ENCODE data around the gene SLC26A1. TPM values are rescaled to one million over a fixed set of nuclear protein-coding genes. Genes with fewer than 3 reads are reported as not detected.

The SLC26A1 gene
- total and polyA plus RNA-seq, 8 donors = 0.35 to 8.6 (median 5.2) TPM

DNA sequence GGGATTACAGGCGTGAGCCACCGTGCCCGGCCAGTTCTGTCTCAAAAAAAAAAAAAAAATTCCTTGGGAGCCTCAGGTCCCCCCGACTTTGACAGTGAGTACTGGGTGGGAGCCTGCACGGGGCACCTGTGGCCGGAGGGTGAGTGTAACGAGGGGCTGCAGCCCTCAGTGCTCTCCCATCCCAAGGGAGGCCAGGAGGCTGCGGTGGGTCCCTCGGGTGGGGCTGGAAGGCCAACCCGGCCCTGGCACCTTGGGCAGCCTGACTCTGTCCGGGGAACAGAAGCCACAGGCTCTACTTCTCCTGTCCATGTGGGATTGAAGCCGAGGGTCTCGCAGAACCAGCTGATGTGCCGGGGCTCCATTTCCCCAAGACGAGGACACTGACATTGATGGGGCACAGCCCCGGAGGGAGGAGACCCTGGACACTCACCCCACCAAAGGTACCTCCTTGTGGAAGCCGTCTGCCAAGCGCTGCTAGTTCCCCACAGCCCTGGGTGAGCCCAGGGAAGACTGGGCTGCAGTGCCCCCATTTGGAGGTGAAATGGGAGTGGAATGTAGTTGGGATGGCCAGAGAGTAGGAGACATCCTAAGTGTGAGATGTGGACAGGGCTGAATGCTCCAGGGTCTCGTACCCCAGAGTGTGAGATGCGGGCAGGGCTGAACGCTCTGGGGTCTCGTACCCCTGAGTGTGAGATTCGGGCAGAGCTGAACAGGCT, 2.3 kb upstream of the SLC26A1 start:
- DNase-seq = peak in 1 of 4 donors; percentile 68
- Histone ChIP-seq H3K9me3 (no peaks in the 10 kb centered on the region), H3K36me3 (peaks cover 0 to 16% of the 10 kb centered on the region in 2 donors), H3K4me1 (peaks cover 8 to 11% of the 10 kb centered on the region in 2 donors), H3K4me3 (no peak overlapping the region), H3K27ac (no peak overlapping the region), H3K27me3 (peaks cover 26 to 56% of the 10 kb centered on the region in 2 donors)
- intact Hi-C loops (cut with DNase I) = no loop called here
- no peak for ATAC-seq
- TF ChIP-seq, protein P1, sequence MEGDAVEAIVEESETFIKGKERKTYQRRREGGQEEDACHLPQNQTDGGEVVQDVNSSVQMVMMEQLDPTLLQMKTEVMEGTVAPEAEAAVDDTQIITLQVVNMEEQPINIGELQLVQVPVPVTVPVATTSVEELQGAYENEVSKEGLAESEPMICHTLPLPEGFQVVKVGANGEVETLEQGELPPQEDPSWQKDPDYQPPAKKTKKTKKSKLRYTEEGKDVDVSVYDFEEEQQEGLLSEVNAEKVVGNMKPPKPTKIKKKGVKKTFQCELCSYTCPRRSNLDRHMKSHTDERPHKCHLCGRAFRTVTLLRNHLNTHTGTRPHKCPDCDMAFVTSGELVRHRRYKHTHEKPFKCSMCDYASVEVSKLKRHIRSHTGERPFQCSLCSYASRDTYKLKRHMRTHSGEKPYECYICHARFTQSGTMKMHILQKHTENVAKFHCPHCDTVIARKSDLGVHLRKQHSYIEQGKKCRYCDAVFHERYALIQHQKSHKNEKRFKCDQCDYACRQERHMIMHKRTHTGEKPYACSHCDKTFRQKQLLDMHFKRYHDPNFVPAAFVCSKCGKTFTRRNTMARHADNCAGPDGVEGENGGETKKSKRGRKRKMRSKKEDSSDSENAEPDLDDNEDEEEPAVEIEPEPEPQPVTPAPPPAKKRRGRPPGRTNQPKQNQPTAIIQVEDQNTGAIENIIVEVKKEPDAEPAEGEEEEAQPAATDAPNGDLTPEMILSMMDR (IDR thresholded peaks at IDR 0.05) = no peak

DNA sequence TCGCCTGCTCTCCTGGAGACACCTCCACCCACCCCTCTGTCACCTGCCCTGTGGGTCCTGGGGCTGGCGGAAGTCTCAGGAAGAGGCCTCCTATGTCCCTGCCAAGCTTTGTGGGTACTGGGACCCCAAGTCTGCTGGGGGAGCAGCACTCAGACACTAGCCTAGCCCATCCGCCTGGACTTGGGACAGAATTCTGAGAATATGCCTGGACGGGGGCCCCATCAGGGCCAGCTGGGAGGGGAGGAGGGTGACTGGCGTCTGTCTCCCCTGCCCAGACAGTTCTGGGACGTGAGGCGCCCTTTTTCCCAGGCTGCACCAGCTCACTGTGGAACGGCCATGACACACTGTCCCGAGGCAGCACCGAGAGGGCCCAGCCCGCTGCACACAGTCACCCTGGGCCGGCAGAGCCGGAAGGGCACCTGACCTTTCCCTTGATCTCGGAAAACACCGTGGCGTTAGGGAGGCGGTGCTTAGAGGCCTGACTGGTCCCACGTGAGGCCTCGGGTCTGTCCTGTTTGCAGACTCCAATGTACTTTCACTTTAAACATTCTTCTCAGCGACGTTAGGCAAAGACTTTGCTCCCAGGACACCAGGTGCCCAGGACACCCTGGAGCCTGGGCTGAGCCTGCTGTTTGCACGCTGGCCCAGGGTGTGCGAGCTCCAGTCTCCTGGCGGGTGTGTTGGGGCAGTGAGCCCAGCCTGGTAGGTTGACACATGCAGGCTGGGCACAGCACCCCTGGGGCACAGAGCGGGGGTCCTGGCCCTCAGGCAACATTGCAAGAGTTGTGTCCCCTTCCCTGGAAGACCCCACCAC, 700 bp downstream of the SLC26A1 start:
- DNase-seq (peak in 3 of 4 donors; percentile 39 to 90 (median 83)), ATAC-seq (peak; percentile 92)
- Histone ChIP-seq H3K9me3 (no peaks in the 10 kb centered on the region), H3K4me3 (no peak overlapping the region), H3K36me3 (peaks cover 0 to 30% of the 10 kb centered on the region in 2 donors), H3K4me1 (peaks cover 6 to 16% of the 10 kb centered on the region in 2 donors), H3K27ac (peak overlapping the region; percentile 70 to 83), H3K27me3 (peaks cover 11 to 26% of the 10 kb centered on the region in 2 donors)
- intact Hi-C loops (cut with DNase I) = no loop called here
- TF ChIP-seq, protein P1 (IDR thresholded peaks at IDR 0.05) = no peak

DNA sequence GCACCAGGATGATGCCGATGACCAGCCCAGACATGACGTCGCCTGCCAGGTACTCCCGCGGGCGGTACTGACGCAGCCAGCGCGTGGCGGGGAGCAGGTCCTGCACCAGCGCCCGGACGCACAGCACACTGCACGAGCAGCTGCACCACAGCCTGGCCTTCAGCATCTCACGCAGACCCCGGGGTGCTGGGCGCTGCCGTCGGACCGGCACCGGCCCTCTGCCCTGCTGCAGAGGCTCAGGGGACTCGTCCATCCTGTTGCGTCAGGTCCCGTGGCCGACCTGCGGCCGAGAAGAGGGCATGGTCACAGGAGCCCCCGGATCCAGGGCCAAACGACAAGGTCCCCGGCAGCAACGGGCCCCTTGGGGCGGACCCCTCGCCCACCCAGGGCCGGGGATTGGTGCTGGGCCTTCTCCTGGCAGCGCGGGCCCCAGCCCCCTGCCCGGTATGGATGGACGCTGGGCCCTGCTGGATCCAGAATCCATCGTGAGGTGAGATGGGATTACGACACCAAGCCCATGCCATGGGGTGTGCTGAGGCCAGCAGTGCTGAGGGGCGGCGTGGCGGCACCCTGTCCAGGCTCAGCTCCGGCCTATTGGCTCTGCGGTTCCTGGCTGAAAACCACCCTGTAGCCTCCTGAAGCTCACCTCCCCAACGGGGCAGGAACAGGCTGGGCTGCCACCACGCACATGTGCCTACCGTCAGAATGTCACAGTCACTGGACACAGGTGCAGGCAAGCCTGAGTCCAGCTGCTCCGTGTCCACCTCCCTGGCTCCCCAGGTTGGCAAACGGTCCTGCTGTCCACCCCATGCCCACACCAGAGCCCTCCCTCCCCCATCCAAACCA, 1.5 kb downstream of the SLC26A1 start:
- Histone ChIP-seq H3K27me3 (peaks cover 2 to 18% of the 10 kb centered on the region in 2 donors), H3K4me3 (no peak overlapping the region), H3K9me3 (no peaks in the 10 kb centered on the region), H3K4me1 (peaks cover 8 to 14% of the 10 kb centered on the region in 2 donors), H3K36me3 (peaks cover 0 to 30% of the 10 kb centered on the region in 2 donors), H3K27ac (peak overlapping the region; percentile 70 to 83)
- intact Hi-C loops (cut with DNase I) = no loop called here
- ATAC-seq (no peak), DNase-seq (peak in 1 of 4 donors; percentile 79)
- TF ChIP-seq, protein P1 (IDR thresholded peaks at IDR 0.05) = no peak

DNA sequence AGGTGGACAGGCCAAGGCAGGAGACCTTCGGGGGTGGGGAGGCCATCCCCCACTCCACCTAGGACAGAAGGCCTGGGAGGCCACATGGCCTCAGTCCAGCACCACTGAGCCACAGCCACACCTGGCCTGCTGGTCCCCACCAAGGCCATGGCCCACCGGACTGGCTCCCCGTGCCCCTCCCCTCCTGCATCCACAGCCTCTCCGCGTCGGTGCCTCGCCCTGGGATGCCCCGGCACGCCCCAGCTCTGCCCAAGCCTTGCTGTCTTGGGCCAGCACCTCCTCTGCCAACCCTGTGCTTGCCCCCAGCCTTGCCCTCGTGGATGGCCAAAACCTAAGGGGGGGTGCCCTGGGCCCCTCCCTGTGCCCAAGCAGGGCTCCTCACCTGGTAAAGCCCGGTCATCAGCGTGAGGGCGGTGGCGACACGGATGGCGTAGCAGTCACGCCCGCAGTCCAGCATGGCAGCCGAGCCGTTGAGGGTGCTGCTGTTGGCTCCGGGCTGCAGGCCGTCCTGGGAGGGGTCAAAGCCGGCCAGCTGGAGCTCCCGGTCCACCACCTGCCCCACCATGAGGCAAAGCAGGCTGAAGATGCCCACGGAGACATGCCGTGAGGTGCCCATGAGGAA, 2.3 kb downstream of the SLC26A1 start:
- peak in 1 of 4 donors; percentile 72 for DNase-seq
- no peak for ATAC-seq
- H3K27me3 ChIP-seq = peaks cover 0 to 10% of the 10 kb centered on the region in 2 donors

More for the DNA sequence above, 2.3 kb downstream of the SLC26A1 start:
- TF ChIP-seq, protein P1 (IDR thresholded peaks at IDR 0.05) = no peak
- no peaks in the 10 kb centered on the region for H3K9me3 ChIP-seq
- peaks cover 0 to 30% of the 10 kb centered on the region in 2 donors for H3K36me3 ChIP-seq
- no peak overlapping the region for H3K27ac ChIP-seq
- H3K4me1 ChIP-seq = peaks cover 8 to 21% of the 10 kb centered on the region in 2 donors
- intact Hi-C loops (cut with DNase I) = no loop called here
- no peak overlapping the region for H3K4me3 ChIP-seq
